Measurements from ENCODE around the gene PATJ.
"Not testable (repeated sequence)": the region's sequence is repeated elsewhere in the genome, so short reads cannot be mapped to it uniquely, and the experiment has no call there.

Gene PATJ

DNA sequence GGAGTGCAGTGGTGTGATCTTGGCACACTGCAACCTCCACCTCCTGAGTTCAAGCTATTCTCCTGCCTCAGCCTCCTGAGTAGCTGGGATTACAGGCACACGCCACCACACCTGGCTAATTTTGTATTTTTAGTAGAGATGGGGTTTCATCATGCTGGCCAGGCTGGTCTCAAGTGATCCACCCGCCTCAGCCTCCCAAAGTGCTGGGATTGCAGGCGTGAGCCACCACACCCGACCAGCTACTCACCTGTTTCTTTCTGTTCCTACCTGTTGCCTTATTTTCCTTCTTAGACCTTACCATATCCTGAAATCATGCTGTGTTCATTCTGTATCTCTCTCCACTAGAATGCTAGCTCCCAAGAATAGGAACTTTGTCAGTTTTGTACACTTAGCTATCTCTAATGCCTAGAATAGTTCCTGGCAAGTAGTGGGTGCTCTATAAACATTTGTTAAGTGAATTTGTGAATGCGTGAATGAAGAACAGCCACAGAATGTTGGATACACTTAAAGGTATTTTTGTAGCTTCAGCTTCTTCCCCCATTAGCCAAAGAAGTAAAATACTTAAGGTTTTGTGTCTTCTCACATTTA lies 137.7 kb downstream of the PATJ start:
- not testable (repeated sequence) for H3K4me3 ChIP-seq (ENCODE audit: low read depth, low read length)

GRCh38 chr1:61887076-61887867 lies 145.0 kb downstream of the PATJ start:
- no peak overlapping the region for H3K4me3 ChIP-seq (ENCODE audit: low read depth, low read length)

- no peak overlapping the region for H3K4me3 ChIP-seq (ENCODE audit: low read depth, low read length)
Measured at GRCh38 chr1:61887931-61888564, 145.8 kb downstream of the PATJ start.

- no peak overlapping the region for H3K4me3 ChIP-seq (ENCODE audit: low read depth, low read length)
Measured at GRCh38 chr1:61888808-61889207, 146.5 kb downstream of the PATJ start.

DNA sequence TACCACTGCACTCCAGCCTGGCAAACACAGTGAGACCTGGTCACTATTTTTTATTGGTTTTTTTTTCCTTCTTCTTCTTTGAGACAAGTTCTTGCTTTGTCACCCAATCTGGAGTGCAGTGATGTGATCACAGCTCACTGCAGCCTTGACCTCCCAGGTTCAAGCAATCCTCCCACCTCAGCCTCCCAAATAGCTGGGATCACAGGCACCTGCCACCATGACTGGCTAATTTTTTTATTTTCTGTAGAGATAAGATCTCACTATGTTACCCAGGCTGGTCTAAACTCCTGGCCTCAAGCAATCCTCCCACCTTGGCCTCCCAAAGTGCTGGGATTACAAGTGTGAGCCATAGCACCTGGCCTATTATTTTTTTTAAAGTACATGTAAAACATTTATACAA lies 148.2 kb downstream of the PATJ start:
- not testable (repeated sequence) for H3K4me3 ChIP-seq (ENCODE audit: low read depth, low read length)

- H3K4me3 ChIP-seq (ENCODE audit: low read depth, low read length): no peak overlapping the region
Measured at GRCh38 chr1:61892977-61893376, 150.7 kb downstream of the PATJ start.

DNA sequence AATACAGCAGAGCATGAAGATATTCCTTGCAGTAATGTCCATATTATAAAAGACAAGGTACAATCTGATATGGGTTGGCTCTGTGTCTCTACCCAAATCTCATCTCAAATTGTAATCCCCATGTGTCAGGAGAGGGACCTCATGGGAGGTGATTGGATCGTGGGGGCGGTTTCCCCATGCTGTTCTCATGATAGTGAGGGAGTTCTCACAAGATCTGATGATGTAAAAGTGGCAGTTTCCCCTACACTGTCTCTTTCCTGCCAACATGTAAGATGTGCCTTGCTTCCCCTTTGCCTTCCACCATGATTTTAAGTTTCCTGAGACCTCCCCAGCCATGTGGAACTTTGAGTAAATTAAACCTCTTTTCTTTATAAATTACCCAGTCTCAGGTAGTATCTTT lies 152.0 kb downstream of the PATJ start:
- not testable (repeated sequence) for H3K4me3 ChIP-seq (ENCODE audit: low read depth, low read length)

DNA sequence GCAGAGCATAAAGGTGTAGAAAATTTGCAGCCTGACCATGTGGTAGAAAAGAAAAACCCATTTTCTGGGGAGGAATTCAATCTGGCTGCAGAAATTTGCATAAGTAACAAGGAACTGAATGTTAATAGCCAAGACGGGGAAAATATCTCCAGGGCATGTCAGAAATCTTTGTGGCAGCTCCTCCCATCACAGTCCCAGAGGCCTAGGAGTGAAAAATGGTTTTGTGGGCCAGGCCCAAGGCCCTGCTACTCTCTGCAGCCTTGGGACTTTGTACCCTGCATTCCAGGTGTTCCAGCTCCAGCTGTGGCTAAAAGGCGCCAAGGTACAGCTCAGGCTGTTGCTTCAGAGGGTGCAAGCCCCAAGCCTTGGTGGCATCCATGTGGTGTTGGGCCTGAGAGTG lies 152.9 kb downstream of the PATJ start:
- H3K4me3 ChIP-seq (ENCODE audit: low read depth, low read length): no peak overlapping the region

GRCh38 chr1:61898658-61899057 lies 156.4 kb downstream of the PATJ start:
- no peak overlapping the region for H3K4me3 ChIP-seq (ENCODE audit: low read depth, low read length)

GRCh38 chr1:61904354-61904753 lies 162.1 kb downstream of the PATJ start:
- H3K4me3 ChIP-seq (ENCODE audit: low read depth, low read length): no peak overlapping the region

DNA sequence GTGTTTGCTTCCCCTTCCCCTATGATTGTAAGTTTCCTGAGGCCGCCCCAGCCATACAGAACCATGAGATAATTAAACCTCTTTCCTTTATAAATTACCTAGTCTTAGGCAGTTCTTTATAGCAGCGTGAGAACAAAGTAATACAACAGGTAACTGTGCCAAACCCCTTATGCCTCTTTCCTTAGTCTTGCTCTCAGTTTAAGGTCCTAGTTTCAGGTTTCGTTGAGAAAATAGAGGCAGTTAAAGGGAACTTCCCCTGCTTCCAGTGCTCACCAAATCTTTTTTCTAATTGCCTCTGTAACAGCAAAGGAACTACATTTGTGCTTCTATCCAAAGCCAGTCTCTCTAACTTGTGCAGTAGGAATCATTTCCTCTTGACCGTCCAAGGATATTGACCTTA lies 164.8 kb downstream of the PATJ start:
- no peak overlapping the region for H3K4me3 ChIP-seq (ENCODE audit: low read depth, low read length)

DNA sequence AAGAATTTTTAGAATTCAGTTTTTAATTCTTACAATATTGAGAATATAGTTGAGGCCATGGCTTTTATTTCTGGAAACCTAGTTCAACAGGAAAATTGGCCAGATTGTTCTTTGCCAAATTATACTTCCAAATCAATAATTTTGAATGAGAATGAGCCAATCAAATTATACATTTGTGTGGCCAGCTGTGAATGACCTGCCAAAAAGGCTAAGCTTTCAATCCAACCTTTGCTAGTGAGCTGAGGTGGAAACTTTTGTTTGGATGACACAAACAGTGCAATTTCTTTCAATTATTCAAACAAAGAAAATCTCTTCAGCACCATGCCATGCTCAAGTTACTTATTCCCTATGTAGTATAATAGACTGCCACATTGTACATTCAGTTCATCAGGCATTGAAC lies 167.8 kb downstream of the PATJ start:
- H3K4me3 ChIP-seq (ENCODE audit: low read depth, low read length): no peak overlapping the region

- H3K4me3 ChIP-seq (ENCODE audit: low read depth, low read length): no peak overlapping the region
Measured at GRCh38 chr1:61914823-61915482, 172.7 kb downstream of the PATJ start.

DNA sequence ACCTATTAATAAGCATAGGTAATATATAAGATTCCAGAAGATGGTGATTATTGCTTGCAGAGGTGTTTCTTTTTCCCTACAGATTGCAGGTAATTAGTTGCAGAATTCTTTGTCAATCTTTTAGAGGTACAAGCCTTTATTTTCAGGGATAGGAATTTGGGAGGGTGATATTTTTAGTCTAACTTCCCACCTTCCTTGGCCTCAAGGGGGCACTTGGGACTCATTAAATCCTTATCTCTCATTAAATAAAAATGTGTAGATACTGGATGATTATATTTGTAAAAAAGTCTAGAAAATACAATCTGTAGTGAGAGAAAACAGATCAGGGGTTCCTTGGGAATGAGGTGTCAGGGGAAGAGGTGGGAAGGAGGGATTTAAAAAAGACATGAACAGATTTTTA lies 179.2 kb downstream of the PATJ start:
- H3K4me3 ChIP-seq (ENCODE audit: low read depth, low read length): no peak overlapping the region

GRCh38 chr1:61922950-61923480 lies 180.7 kb downstream of the PATJ start:
- no peak overlapping the region for H3K4me3 ChIP-seq (ENCODE audit: low read depth, low read length)

- no peak overlapping the region for H3K4me3 ChIP-seq (ENCODE audit: low read depth, low read length)
Measured at GRCh38 chr1:61925591-61926298, 183.5 kb downstream of the PATJ start.

DNA sequence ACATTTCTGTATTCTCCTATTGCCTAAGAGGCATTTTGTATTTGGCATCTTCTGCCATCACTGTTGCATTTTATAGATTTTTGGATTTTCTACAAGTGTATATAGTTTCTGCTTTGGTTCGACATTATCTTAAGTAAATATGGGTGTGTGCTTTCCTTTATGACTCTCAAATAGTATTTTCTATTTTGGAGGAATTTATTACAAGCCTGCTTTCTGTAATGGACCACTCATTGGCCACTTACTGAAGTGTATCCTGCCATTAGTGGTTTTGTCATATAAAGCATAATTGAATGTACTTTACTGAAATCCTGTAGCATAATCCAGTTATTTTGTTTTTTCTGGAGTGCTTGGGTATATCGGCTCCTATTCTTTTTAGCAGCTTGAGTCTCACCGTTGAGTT lies 184.3 kb downstream of the PATJ start:
- no peak overlapping the region for H3K4me3 ChIP-seq (ENCODE audit: low read depth, low read length)

GRCh38 chr1:61930116-61930645 lies 187.9 kb downstream of the PATJ start:
- no peak overlapping the region for H3K4me3 ChIP-seq (ENCODE audit: low read depth, low read length)

DNA sequence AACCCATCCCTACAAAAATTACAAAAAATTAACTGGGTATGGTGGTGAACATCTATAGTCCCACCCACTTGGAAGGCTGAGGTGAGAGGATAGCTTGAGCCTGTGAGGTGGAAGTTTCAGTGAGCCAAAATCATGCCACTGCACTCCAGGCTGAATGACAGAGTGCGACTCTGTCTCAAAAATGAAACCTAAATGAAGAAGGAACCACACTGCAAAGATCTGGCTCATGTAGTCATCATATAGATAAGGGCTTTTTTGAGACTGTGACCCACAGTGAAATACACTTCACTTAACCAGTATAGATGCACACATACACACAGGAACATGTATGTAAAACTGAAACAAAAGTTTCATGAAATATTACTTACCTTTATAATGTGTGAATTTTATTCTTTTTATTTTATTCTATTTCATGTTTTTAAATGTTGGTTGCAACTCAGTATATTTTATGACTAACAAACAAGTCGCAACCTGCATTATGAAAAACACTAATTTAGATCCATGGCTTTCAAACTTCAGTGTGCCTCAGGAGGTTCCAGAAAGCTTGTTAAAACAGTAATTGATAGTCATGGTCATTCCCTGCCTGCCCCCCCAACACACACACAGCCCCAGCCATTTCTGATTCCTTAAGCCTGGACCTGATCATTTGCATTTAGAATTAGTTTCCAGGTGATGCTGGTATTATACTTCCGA lies 189.5 kb downstream of the PATJ start:
- no peak overlapping the region for H3K4me3 ChIP-seq (ENCODE audit: low read depth, low read length)

DNA sequence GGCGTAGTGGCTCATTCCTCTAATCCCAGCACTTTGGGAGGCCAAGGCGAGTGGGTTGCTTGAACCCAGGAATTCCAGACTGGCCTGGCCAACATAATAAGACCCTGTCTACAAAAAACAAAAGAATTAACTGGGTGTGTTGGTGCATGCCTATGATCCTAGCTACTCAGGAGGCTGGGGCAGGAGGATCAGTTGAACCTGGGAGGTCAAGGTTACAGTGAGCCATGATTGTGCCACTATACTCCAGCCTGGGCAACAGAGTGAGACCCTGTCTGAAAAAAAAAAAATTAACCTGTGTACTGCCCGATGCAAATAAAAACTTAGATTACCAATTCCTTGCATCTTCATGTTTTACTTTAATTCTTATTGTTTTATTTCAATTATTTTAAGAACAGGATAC lies 193.2 kb downstream of the PATJ start:
- H3K4me3 ChIP-seq (ENCODE audit: low read depth, low read length): no peak overlapping the region
